22Rv1 (cell line): ENCODE measurements around the gene PEX11B.
A peak's percentile ranks its signal among the peaks of the same experiment; 100 is the strongest.

Experiments used
- H3K27ac ChIP-seq: fragments of 450-650 bp; 2 replicates; pipeline ENCODE4 v1.5.1; 2017
- ZFX ChIP-seq: fragments of 450-650 bp; IDR thresholded peaks from 2 replicates; pipeline ENCODE4 v1.6.1; 2017; ENCODE audit warnings: antibody characterized with exemption, borderline replicate concordance
- TF ChIP-seq, protein P1 (sequence below): fragments of 450-650 bp; IDR thresholded peaks from 2 replicates; pipeline ENCODE4 v1.5.1; 2017; ENCODE audit warnings: mild to moderate bottlenecking

PEX11B gene

GRCh38 chr1:145958734-145959133 lies 40.2 kb upstream of the PEX11B start:
- 0 out of 2 replicates have a peak overlapping the region, but pooled peaks have one; percentile 1 for H3K27ac ChIP-seq
- TF ChIP-seq ZFX, result no peak
- TF ChIP-seq, protein P1, sequence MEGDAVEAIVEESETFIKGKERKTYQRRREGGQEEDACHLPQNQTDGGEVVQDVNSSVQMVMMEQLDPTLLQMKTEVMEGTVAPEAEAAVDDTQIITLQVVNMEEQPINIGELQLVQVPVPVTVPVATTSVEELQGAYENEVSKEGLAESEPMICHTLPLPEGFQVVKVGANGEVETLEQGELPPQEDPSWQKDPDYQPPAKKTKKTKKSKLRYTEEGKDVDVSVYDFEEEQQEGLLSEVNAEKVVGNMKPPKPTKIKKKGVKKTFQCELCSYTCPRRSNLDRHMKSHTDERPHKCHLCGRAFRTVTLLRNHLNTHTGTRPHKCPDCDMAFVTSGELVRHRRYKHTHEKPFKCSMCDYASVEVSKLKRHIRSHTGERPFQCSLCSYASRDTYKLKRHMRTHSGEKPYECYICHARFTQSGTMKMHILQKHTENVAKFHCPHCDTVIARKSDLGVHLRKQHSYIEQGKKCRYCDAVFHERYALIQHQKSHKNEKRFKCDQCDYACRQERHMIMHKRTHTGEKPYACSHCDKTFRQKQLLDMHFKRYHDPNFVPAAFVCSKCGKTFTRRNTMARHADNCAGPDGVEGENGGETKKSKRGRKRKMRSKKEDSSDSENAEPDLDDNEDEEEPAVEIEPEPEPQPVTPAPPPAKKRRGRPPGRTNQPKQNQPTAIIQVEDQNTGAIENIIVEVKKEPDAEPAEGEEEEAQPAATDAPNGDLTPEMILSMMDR, result no peak

DNA sequence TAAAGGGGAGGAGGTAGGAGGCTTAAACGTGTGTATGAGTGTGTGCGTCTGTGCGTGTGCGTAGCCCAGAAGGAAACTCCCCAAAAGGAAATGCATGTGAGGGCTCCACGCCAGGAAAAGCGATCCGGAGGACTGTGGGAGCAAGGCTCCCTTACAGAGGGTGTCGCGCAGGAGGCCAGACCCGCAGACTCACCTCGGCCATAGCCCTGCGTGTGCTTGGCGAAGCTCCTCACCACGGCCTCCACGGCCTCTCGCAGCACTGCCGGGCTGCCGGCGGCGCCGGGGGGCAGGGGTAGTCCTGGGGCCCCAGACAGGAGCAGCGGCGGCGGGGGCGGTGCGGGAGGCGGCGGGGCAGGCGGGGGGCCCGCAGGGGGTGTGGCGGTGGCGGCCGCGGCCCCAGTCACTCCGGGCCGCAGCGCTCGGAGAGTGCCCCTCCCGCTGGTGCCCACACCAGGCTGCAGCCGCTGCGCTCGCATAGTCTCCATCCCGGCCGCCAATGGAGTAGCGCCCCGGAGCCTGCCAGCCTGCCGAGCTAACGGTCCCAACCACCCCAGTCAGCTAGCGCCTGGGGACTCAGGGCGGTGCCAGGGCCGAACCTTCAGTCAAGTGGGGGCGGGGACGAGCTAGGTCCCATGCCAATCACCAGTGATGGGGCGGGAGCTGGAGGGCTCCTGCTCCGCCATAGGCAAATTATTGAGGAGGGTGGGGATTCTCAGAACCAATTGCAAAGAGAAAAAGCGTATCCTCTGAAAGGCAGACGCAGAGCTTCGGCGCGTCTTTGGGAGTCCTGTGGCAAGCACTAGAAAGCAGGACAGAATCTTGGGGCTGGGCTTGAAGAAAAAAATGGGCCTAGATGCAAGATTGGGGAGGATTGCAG lies 39.2 kb upstream of the PEX11B start, which contains the start of gene LIX1L:
LIX1L (minus strand) TSS at position 575 of the 877 bp plus-strand sequence; CDS start at position 485, 90 bp downstream.
- TF ChIP-seq, protein P1, result no peak
- no peak for TF ChIP-seq ZFX
- H3K27ac ChIP-seq, result 0 out of 2 replicates have a peak within 1 kb of the TSS, but pooled peaks have one; percentile 1

DNA sequence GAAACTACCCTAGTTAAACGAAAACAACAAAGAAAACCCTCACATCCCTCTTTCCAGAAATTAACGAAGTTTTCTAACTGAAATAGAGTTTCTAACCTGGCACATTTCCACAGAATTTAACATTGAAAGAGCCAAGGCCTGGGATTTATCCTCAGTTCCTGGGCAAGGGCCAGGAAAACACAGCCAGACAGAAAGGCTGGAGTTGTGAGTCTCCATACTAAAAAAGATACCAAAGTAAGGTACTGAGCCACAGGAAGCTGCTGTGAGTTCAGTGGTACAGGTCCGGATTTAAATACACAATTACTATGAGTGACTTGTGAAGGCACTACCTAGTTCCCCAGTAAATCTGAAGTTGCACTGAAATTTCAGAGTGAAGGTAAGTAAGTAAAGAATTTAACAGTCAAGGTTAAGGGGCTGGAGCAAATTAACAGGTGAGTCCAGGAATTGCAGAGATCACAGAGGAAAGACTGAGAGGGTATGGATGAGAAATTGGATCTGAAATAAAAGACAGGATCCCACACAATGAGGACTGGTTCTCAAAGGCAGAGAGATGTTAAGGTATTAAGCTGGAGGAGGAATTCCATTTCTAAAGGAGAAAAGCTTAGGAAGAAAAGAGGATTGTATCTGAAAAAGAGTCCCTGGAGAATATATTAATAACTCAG lies 38.4 kb upstream of the PEX11B start:
- no peak overlapping the region for H3K27ac ChIP-seq
- TF ChIP-seq ZFX, result no peak
- TF ChIP-seq, protein P1, result no peak

GRCh38 chr1:145956361-145956760 lies 37.8 kb upstream of the PEX11B start:
- H3K27ac ChIP-seq, result no peak overlapping the region

DNA sequence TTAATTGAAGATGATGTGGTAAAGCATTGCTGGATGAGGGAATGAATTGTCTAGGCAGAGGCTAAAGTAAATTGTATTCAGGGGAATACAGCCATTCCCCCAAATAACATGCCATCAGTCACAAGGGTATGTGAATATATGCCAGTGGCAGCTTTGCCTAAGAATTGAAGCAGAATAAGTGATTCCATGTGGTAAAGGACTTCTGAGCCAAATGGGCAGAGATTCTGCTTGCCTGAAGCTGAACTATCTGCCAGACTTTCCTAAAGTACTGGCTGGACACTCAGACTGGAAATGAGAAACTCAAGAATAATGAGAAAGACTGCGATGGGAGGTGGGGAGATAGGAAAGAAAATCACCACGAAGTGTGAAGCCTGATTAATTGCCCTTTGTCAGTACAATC lies 36.9 kb upstream of the PEX11B start:
- TF ChIP-seq, protein P1, result no peak
- TF ChIP-seq ZFX, result no peak
- H3K27ac ChIP-seq, result no peak overlapping the region

More at GRCh38 chr1:145956361-145956760, 37.8 kb upstream of the PEX11B start:
- TF ChIP-seq, protein P1, result no peak
- no peak for TF ChIP-seq ZFX

DNA sequence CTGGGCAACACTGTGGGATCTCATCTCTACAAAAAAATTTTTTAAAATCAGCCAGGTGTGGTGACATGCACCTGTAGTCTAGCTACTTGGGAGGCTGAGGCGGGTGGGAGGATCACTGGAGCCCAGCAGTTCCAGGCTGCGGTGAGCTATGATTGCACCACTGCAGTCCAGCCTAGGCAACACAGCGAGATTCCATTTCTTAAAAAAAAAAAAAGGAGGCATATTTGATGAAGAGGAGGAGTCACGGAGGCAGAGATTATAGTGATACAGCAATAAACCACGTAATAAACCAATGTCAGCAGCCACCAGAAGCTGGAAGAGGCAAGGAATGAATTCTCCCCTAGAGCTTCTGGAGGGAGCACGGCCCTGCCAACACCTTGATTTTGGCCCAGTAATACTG lies 35.3 kb upstream of the PEX11B start:
- H3K27ac ChIP-seq, result no peak overlapping the region
- TF ChIP-seq, protein P1, result no peak
- TF ChIP-seq ZFX, result no peak
